Vagina (tissue), 2 donors: ENCODE data around the gene SLC2A9.

Experiments
- POLR2A ChIP-seq, 2 donors: fragments of 450-650 bp; IDR thresholded peaks; one replicate each; pipeline ENCODE4 v1.6.1; 2017; ENCODE audit warnings: antibody characterized with exemption in 2 of 2, mild to moderate bottlenecking in 2 of 2, moderate library complexity in 2 of 2
- TF ChIP-seq, protein P1 (sequence below), 3 experiments: fragments of 450-650 bp in 2 of 3; fragments of 200-600 bp in 1 of 3; sonication (generic) in 1 of 3; IDR thresholded peaks; one replicate each; pipeline ENCODE4 v1.5.1; 2017 to 2019; ENCODE audit warnings: antibody characterized with exemption in 3 of 3, mild to moderate bottlenecking in 2 of 3, moderate library complexity in 2 of 3

DNA sequence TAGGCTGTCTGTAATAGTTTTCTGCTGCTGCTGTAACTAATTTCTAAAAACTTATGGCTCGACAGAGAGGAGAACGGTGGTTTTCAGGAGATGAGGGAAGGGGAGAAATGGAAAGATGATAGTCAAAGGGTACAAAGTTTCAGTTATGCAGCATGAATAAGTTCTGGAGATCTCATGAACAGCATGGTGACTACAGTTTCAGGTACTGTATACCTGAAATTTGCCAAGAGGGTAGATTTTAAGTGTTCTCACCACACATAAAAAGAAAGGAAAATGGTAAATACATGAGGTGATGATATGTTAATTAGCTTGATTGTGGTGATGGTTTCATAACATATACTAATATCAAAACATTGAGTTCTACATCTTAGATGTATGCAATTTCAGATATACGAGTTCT lies 205.0 kb downstream of the SLC2A9 start:
- TF ChIP-seq POLR2A (IDR thresholded peaks at IDR 0.05), result no peak
- TF ChIP-seq, protein P1, sequence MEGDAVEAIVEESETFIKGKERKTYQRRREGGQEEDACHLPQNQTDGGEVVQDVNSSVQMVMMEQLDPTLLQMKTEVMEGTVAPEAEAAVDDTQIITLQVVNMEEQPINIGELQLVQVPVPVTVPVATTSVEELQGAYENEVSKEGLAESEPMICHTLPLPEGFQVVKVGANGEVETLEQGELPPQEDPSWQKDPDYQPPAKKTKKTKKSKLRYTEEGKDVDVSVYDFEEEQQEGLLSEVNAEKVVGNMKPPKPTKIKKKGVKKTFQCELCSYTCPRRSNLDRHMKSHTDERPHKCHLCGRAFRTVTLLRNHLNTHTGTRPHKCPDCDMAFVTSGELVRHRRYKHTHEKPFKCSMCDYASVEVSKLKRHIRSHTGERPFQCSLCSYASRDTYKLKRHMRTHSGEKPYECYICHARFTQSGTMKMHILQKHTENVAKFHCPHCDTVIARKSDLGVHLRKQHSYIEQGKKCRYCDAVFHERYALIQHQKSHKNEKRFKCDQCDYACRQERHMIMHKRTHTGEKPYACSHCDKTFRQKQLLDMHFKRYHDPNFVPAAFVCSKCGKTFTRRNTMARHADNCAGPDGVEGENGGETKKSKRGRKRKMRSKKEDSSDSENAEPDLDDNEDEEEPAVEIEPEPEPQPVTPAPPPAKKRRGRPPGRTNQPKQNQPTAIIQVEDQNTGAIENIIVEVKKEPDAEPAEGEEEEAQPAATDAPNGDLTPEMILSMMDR (IDR thresholded peaks at IDR 0.05), result no peak
